Trophoblast cell (in vitro differentiated cells and primary cell): ENCODE data around the gene KIF5A.

Experiments used
- DNase-seq, 2 donors: peaks; one replicate each; pipeline ENCODE4 v3.0.0-alpha.2; 2016
- H2AFZ ChIP-seq: 2 replicates; pipeline ENCODE4 v1.6.1; 2013; ENCODE audit warnings: low read length, moderate library complexity, mild to moderate bottlenecking; ENCODE audit not compliant: insufficient read depth, poor library complexity
- H2AK5ac ChIP-seq: 2 replicates; pipeline ENCODE4 v1.6.1; 2013; ENCODE audit warnings: mild to moderate bottlenecking, low read length
- H2BK120ac ChIP-seq: 2 replicates; pipeline ENCODE4 v1.6.1; 2013; ENCODE audit warnings: low read length, mild to moderate bottlenecking, moderate library complexity; ENCODE audit not compliant: insufficient read depth, poor library complexity
- H2BK12ac ChIP-seq: 2 replicates; pipeline ENCODE4 v1.6.1; 2013; ENCODE audit warnings: mild to moderate bottlenecking, low read length, moderate library complexity
- H2BK5ac ChIP-seq: 2 replicates; pipeline ENCODE4 v1.6.1; 2013; ENCODE audit warnings: low read length, low read depth, moderate library complexity, mild to moderate bottlenecking; ENCODE audit not compliant: poor library complexity
- H3K14ac ChIP-seq: 2 replicates; pipeline ENCODE4 v1.6.1; 2013; ENCODE audit warnings: mild to moderate bottlenecking, low read length
- H3K18ac ChIP-seq: 2 replicates; pipeline ENCODE4 v1.6.1; 2013; ENCODE audit warnings: mild to moderate bottlenecking, low read length
- H3K23ac ChIP-seq: 2 replicates; pipeline ENCODE4 v1.6.1; 2013; ENCODE audit warnings: low read length
- H3K27ac ChIP-seq: 2 replicates; pipeline ENCODE4 v1.5.1; 2013; ENCODE audit warnings: low read depth, mild to moderate bottlenecking, inconsistent platforms, low read length, moderate library complexity
- H3K27me3 ChIP-seq: 2 replicates; pipeline ENCODE4 v1.6.1; 2013; ENCODE audit warnings: inconsistent platforms, mild to moderate bottlenecking, low read length, moderate library complexity; ENCODE audit not compliant: insufficient read depth
- H3K36me3 ChIP-seq, 2 experiments: 1 replicate in 1 of 2; 2 replicates in 1 of 2; pipeline ENCODE4 v1.6.1; 2013; ENCODE audit warnings: low read length in 2 of 2, mild to moderate bottlenecking in 2 of 2, moderate library complexity in 1 of 2; ENCODE audit not compliant: insufficient read depth in 2 of 2, control insufficient read depth in 1 of 2
- H3K4ac ChIP-seq: 2 replicates; pipeline ENCODE4 v1.6.1; 2013; ENCODE audit warnings: low read depth, mild to moderate bottlenecking, low read length, moderate library complexity
- H3K4me1 ChIP-seq, 2 experiments: 1 replicate in 1 of 2; 2 replicates in 1 of 2; pipeline ENCODE4 v1.6.1; 2013; ENCODE audit warnings: low read length in 2 of 2, mild to moderate bottlenecking in 2 of 2, moderate library complexity in 1 of 2; ENCODE audit not compliant: insufficient read depth in 2 of 2, control insufficient read depth in 1 of 2
- H3K4me2 ChIP-seq: 2 replicates; pipeline ENCODE4 v1.6.1; 2013; ENCODE audit warnings: inconsistent platforms, mild to moderate bottlenecking, low read length, moderate library complexity
- H3K4me3 ChIP-seq: 2 replicates; pipeline ENCODE4 v1.5.1; 2013; ENCODE audit warnings: mild to moderate bottlenecking, low read depth, low read length, inconsistent platforms
- H3K79me1 ChIP-seq: one replicate; pipeline ENCODE4 v1.6.1; 2013; ENCODE audit warnings: low read length
- H3K79me2 ChIP-seq: 2 replicates; pipeline ENCODE4 v1.6.1; 2013; ENCODE audit warnings: low read length, mild to moderate bottlenecking; ENCODE audit not compliant: control insufficient read depth, insufficient read depth, poor library complexity
- H3K9ac ChIP-seq: 2 replicates; pipeline ENCODE4 v1.6.1; 2013; ENCODE audit warnings: mild to moderate bottlenecking, low read length
- H3K9me3 ChIP-seq: 2 replicates; pipeline ENCODE4 v1.6.1; 2013; ENCODE audit warnings: low read depth, mild to moderate bottlenecking, control low read depth, inconsistent platforms, low read length; ENCODE audit not compliant: insufficient read depth
- H4K12ac ChIP-seq: 2 replicates; pipeline ENCODE4 v1.6.1; 2013; ENCODE audit warnings: low read depth, mild to moderate bottlenecking, low read length, moderate library complexity
- H4K8ac ChIP-seq: 2 replicates; pipeline ENCODE4 v1.6.1; 2013; ENCODE audit warnings: low read depth, mild to moderate bottlenecking, low read length, moderate library complexity
- H4K91ac ChIP-seq: one replicate; pipeline ENCODE4 v1.6.1; 2013; ENCODE audit warnings: low read depth, mild to moderate bottlenecking, low read length, moderate library complexity
- WGBS: extraction: QIAGEN DNeasy Blood & Tissue Kit; methylation state at CpG from one replicate; pipeline ENCODE4 v1.1.7; 2013; ENCODE audit warnings: missing lambda C conversion rate; ENCODE audit not compliant: insufficient read length, insufficient coverage; ENCODE audit errors: extremely low coverage; 5-methylcytosine and 5-hydroxymethylcytosine counted together

Gene KIF5A

GRCh38 chr12:57579677-57580465 is 30.0 kb downstream of the KIF5A start:
- H3K4me3 ChIP-seq, result no peak overlapping the region
- no peaks in the 10 kb centered on the region for H3K79me1 ChIP-seq
- no peak overlapping the region for H2BK120ac ChIP-seq
- H3K4me1 ChIP-seq, result no peaks in the 10 kb centered on the region
- H4K91ac ChIP-seq, result no peak overlapping the region
- H2BK12ac ChIP-seq, result no peak overlapping the region
- DNase-seq, result no peak
- no peaks in the 10 kb centered on the region for H3K36me3 ChIP-seq
- no peak overlapping the region for H3K27ac ChIP-seq
- no peak overlapping the region for H4K8ac ChIP-seq
- no peak overlapping the region for H2BK5ac ChIP-seq
- H3K79me2 ChIP-seq, result no peaks in the 10 kb centered on the region
- H3K9ac ChIP-seq, result no peak overlapping the region
- no peak overlapping the region for H3K14ac ChIP-seq
- H3K9me3 ChIP-seq, result no peaks in the 10 kb centered on the region
- H3K23ac ChIP-seq, result no peak overlapping the region
- H3K4me2 ChIP-seq, result no peak overlapping the region
- H3K27me3 ChIP-seq, result no peaks in the 10 kb centered on the region
- no peak overlapping the region for H2AFZ ChIP-seq
- no peak overlapping the region for H2AK5ac ChIP-seq
- H4K12ac ChIP-seq, result no peak overlapping the region
- no peak overlapping the region for H3K4ac ChIP-seq
- no peak overlapping the region for H3K18ac ChIP-seq
- WGBS, result no CpG with 5 or more reads among the region's 8 CpGs

DNA sequence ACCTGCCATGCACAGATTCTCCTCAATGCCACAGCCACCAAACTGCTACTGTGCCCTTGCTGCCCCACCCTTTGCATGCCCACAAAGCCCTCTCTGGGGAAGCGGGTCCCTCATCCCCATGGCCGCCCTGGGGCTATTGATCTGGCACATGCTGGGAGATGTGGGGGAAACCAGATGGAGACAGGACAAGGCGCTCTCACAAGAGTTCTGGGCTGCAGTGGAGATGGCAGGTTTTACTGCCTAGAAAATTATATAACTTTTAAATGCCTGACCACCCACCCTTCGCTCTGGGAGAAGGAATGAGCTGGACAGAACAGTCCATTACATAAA is 30.6 kb downstream of the KIF5A start:
- Histone ChIP-seq H2BK12ac (no peak overlapping the region), H2BK5ac (no peak overlapping the region), H2AK5ac (no peak overlapping the region), H2AFZ (no peak overlapping the region), H4K91ac (no peak overlapping the region), H3K4me1 (no peaks in the 10 kb centered on the region), H4K12ac (no peak overlapping the region), H2BK120ac (no peak overlapping the region), H3K23ac (no peak overlapping the region), H3K79me1 (no peaks in the 10 kb centered on the region), H3K9ac (no peak overlapping the region), H3K4ac (no peak overlapping the region), H3K18ac (no peak overlapping the region), H3K14ac (no peak overlapping the region), H4K8ac (no peak overlapping the region), H3K9me3 (no peaks in the 10 kb centered on the region), H3K4me3 (no peak overlapping the region), H3K36me3 (no peaks in the 10 kb centered on the region), H3K27ac (no peak overlapping the region), H3K27me3 (no peaks in the 10 kb centered on the region), H3K4me2 (no peak overlapping the region), H3K79me2 (no peaks in the 10 kb centered on the region)
- DNase-seq, result no peak
- no CpG with 5 or more reads among the region's 4 CpGs for WGBS

DNA sequence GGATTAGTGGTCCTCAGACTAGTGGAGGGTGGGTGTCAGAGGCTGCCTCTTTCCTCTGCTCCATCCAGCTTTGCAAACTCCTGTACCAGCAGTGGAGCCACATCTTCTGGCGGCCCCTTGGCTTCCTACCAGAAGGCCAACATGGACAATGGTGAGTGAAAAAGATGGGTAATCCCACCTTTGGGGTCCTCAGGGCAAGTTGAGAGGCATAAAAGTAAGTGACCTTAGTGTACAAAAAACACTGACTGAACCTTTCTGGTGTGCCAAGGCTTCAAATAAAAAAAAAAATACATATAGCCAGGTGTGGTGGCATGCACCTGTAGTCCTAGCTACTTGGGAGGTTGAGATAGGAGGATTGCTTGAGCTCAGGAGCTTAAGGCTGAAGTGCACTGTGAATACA is 32.0 kb downstream of the KIF5A start:
- WGBS, result no CpG with 5 or more reads among the region's 1 CpG
- no peak overlapping the region for H3K27ac ChIP-seq
- H2BK12ac ChIP-seq, result no peak overlapping the region
- H4K91ac ChIP-seq, result no peak overlapping the region
- no peak overlapping the region for H4K12ac ChIP-seq
- H3K4ac ChIP-seq, result no peak overlapping the region
- H3K79me1 ChIP-seq, result no peaks in the 10 kb centered on the region
- H3K9ac ChIP-seq, result no peak overlapping the region
- no peak overlapping the region for H3K18ac ChIP-seq
- H3K36me3 ChIP-seq, result no peaks in the 10 kb centered on the region
- H2AK5ac ChIP-seq, result no peak overlapping the region
- no peak overlapping the region for H3K23ac ChIP-seq
- no peak overlapping the region for H3K14ac ChIP-seq
- H3K79me2 ChIP-seq, result no peaks in the 10 kb centered on the region
- H3K4me2 ChIP-seq, result no peak overlapping the region
- no peaks in the 10 kb centered on the region for H3K27me3 ChIP-seq
- H2BK120ac ChIP-seq, result no peak overlapping the region
- H2AFZ ChIP-seq, result no peak overlapping the region
- H3K4me3 ChIP-seq, result no peak overlapping the region
- H3K4me1 ChIP-seq, result no peaks in the 10 kb centered on the region
- no peak for DNase-seq
- no peaks in the 10 kb centered on the region for H3K9me3 ChIP-seq
- H2BK5ac ChIP-seq, result no peak overlapping the region
- H4K8ac ChIP-seq, result no peak overlapping the region

DNA sequence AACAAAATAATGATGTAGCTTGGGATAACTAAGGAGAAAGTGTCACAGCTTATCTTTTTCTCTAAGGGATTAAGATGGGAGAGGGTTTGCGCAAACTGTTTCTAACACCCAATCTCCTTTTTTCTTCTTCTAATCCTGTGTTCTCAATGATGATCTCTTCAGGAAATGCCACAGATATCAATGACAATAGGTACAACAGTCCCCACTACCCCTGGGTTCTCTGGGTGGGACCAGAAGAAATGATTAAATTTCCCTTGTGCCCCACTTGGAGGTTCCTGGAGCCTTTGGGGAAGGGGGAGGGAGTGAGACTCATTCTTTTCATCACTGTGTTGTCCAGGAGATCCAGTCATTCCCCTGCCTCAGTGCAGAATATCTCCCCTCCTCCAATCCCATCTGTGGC is 32.6 kb downstream of the KIF5A start:
- H2BK120ac ChIP-seq, result no peak overlapping the region

More for the DNA sequence above, 32.6 kb downstream of the KIF5A start:
- H3K4me3 ChIP-seq, result no peak overlapping the region
- no peak overlapping the region for H2BK12ac ChIP-seq
- no peak overlapping the region for H2AK5ac ChIP-seq
- H4K91ac ChIP-seq, result no peak overlapping the region
- no peaks in the 10 kb centered on the region for H3K27me3 ChIP-seq
- H2AFZ ChIP-seq, result no peak overlapping the region
- no CpG with 5 or more reads among the region's 1 CpG for WGBS
- no peak overlapping the region for H3K27ac ChIP-seq
- H3K79me1 ChIP-seq, result no peaks in the 10 kb centered on the region
- H3K14ac ChIP-seq, result no peak overlapping the region
- H3K9ac ChIP-seq, result no peak overlapping the region
- no peak overlapping the region for H4K12ac ChIP-seq
- no peak for DNase-seq
- H2BK5ac ChIP-seq, result no peak overlapping the region
- no peak overlapping the region for H3K23ac ChIP-seq
- no peak overlapping the region for H3K18ac ChIP-seq
- no peaks in the 10 kb centered on the region for H3K36me3 ChIP-seq
- no peaks in the 10 kb centered on the region for H3K79me2 ChIP-seq
- H4K8ac ChIP-seq, result no peak overlapping the region
- H3K4ac ChIP-seq, result no peak overlapping the region
- H3K4me2 ChIP-seq, result no peak overlapping the region
- H3K4me1 ChIP-seq, result no peaks in the 10 kb centered on the region
- no peaks in the 10 kb centered on the region for H3K9me3 ChIP-seq
